SW 1271 (cell line): ENCODE results near the gene CHRNB1.

Experiments
- DNase-seq, 2 experiments: peaks; one replicate each; lab custom pipeline; 2025; lab: John Stamatoyannopoulos, UW

The CHRNB1 gene

GRCh38 chr17:7484067-7484918, 39.4 kb downstream of the CHRNB1 start, which contains the start of gene POLR2A:
Gene POLR2A, plus strand, starts transcription at chr17:7484366.
- peak; percentile 86 to 96 for DNase-seq

GRCh38 chr17:7484919-7485377, 40.1 kb downstream of the CHRNB1 start:
- DNase-seq: no peak

GRCh38 chr17:7486181-7486580, 41.3 kb downstream of the CHRNB1 start:
- no peak for DNase-seq

GRCh38 chr17:7490144-7490543, 45.3 kb downstream of the CHRNB1 start:
- DNase-seq: no peak

GRCh38 chr17:7491583-7491982, 46.7 kb downstream of the CHRNB1 start:
- no peak for DNase-seq

GRCh38 chr17:7493941-7494340, 49.1 kb downstream of the CHRNB1 start:
- DNase-seq: no peak

- DNase-seq: no peak
These were observed 51.1 kb downstream of the CHRNB1 start for GRCh38 chr17:7495906-7496434.

- DNase-seq: no peak
These were observed 51.8 kb downstream of the CHRNB1 start for GRCh38 chr17:7496470-7497183.

- DNase-seq: no peak
These were observed 52.4 kb downstream of the CHRNB1 start for GRCh38 chr17:7497228-7497627.

GRCh38 chr17:7497636-7498035, 52.8 kb downstream of the CHRNB1 start:
- DNase-seq: no peak

- no peak for DNase-seq
These were observed 54.3 kb downstream of the CHRNB1 start for GRCh38 chr17:7499161-7499560.

GRCh38 chr17:7501729-7502128, 56.9 kb downstream of the CHRNB1 start:
- DNase-seq: no peak

- DNase-seq: no peak
These were observed 57.4 kb downstream of the CHRNB1 start for GRCh38 chr17:7502171-7502847.

GRCh38 chr17:7502987-7503386, 58.1 kb downstream of the CHRNB1 start:
- no peak for DNase-seq

GRCh38 chr17:7503521-7503920, 58.7 kb downstream of the CHRNB1 start:
- no peak for DNase-seq
